HEK293 (cell line): ENCODE measurements around the gene PODXL2.

Experiments
- CTCF ChIA-PET: fragments of 350-600 bp; formaldehyde crosslinking; extraction: SDS; loops from one replicate; lab custom pipeline; 2021; ENCODE audit warnings: antibody characterized with exemption; lab: Yijun Ruan, JAX
- POLR2A ChIA-PET: fragments of 300-600 bp; formaldehyde crosslinking; extraction: SDS; loops from one replicate; lab custom pipeline; 2020; ENCODE audit warnings: antibody characterized with exemption, inconsistent platforms; lab: Yijun Ruan, JAX
- H3K27ac ChIP-seq: fragments of 200-500 bp; sonication (Bioruptor generic); 2 replicates; pipeline ENCODE4 v1.5.1; 2014; ENCODE audit warnings: low read depth, low read length, control low read depth, inconsistent platforms; ENCODE audit errors: extremely low read depth
- H3K36me3 ChIP-seq, 2 experiments: fragments of 200-500 bp in 1 of 2; sonication (Bioruptor generic) in 1 of 2; 1 replicate in 1 of 2; 2 replicates in 1 of 2; pipeline ENCODE4 v1.5.1; 2014 to 2017; ENCODE audit warnings: inconsistent platforms in 2 of 2, low read length in 2 of 2; ENCODE audit not compliant: control insufficient read depth in 2 of 2, insufficient read depth in 1 of 2
- H3K4me1 ChIP-seq: fragments of 200-500 bp; sonication (Bioruptor generic); 2 replicates; pipeline ENCODE4 v1.5.1; 2014; ENCODE audit warnings: mild to moderate bottlenecking, low read length, inconsistent platforms; ENCODE audit not compliant: control insufficient read depth, insufficient read depth
- H3K4me3 ChIP-seq: 2 replicates; pipeline ENCODE4 v1.5.1; 2011; ENCODE audit warnings: low read depth, mild to moderate bottlenecking, control low read depth, low read length, moderate library complexity
- H3K9me3 ChIP-seq: fragments of 200-500 bp; sonication (Bioruptor generic); 2 replicates; pipeline ENCODE4 v1.5.1; 2014; ENCODE audit warnings: low read depth, low read length, inconsistent platforms; ENCODE audit not compliant: control insufficient read depth, insufficient read depth
- GLI4 ChIP-seq: fragments of 450-650 bp; formaldehyde crosslinking; IDR thresholded peaks from 2 replicates; pipeline ENCODE4 v1.5.1; 2016; ENCODE audit warnings: missing biosample characterization, missing genetic modification characterization
- HOXD13 ChIP-seq: sonication (generic); formaldehyde crosslinking; IDR thresholded peaks from 2 replicates; pipeline ENCODE4 v1.8.0; 2022; ENCODE audit warnings: missing genetic modification reagents, borderline replicate concordance
- KLF1 ChIP-seq: fragments of 450-650 bp; formaldehyde crosslinking; IDR thresholded peaks from 2 replicates; pipeline ENCODE4 v1.5.1; 2016; ENCODE audit warnings: missing biosample characterization, missing genetic modification characterization
- KLF9 ChIP-seq: fragments of 450-650 bp; formaldehyde crosslinking; IDR thresholded peaks from 2 replicates; pipeline ENCODE4 v1.5.1; 2016; ENCODE audit warnings: missing biosample characterization, missing genetic modification characterization, low read depth
- SCRT2 ChIP-seq: fragments of 450-650 bp; formaldehyde crosslinking; IDR thresholded peaks from 2 replicates; pipeline ENCODE4 v1.5.1; 2016; ENCODE audit warnings: missing biosample characterization, missing genetic modification characterization
- SETDB1 ChIP-seq: IDR thresholded peaks from one replicate; pipeline ENCODE4 v1.6.1; 2017; ENCODE audit warnings: mild to moderate bottlenecking, low read length, moderate library complexity, mixed read lengths; ENCODE audit not compliant: insufficient read length
- ZNF175 ChIP-seq: fragments of 450-650 bp; formaldehyde crosslinking; IDR thresholded peaks from 2 replicates; pipeline ENCODE4 v1.5.1; 2016; ENCODE audit warnings: missing biosample characterization, missing genetic modification characterization
- ZNF366 ChIP-seq: fragments of 450-650 bp; formaldehyde crosslinking; conservative IDR thresholded peaks from 2 replicates; pipeline ENCODE4 v1.5.1; 2016; ENCODE audit warnings: missing biosample characterization, missing genetic modification characterization
- ZNF394 ChIP-seq: fragments of 450-650 bp; formaldehyde crosslinking; IDR thresholded peaks from 2 replicates; pipeline ENCODE4 v1.5.1; 2016; ENCODE audit warnings: missing biosample characterization, missing genetic modification characterization, mild to moderate bottlenecking, moderate library complexity, borderline replicate concordance
- ZNF433 ChIP-seq: fragments of 450-650 bp; formaldehyde crosslinking; IDR thresholded peaks from 2 replicates; pipeline ENCODE4 v1.5.1; 2016; ENCODE audit warnings: missing biosample characterization, missing genetic modification characterization, low read depth
- TF ChIP-seq, protein P1 (sequence below): fragments of 450-650 bp; IDR thresholded peaks from 2 replicates; pipeline ENCODE4 v1.5.1; 2018; ENCODE audit warnings: missing biosample characterization, missing genetic modification characterization
- TF ChIP-seq, protein P2 (sequence below): fragments of 450-650 bp; formaldehyde crosslinking; IDR thresholded peaks from 2 replicates; pipeline ENCODE4 v1.5.1; 2016; ENCODE audit warnings: missing biosample characterization, missing genetic modification characterization, borderline replicate concordance
- TF ChIP-seq, protein P3 (sequence below): fragments of 450-650 bp; formaldehyde crosslinking; IDR thresholded peaks from 2 replicates; pipeline ENCODE4 v1.5.1; 2017; ENCODE audit warnings: missing biosample characterization, missing genetic modification characterization
- TF ChIP-seq, protein P4 (sequence below): fragments of 450-650 bp; formaldehyde crosslinking; optimal IDR thresholded peaks from 2 replicates; pipeline ENCODE3; 2016; ENCODE audit warnings: missing biosample characterization, mild to moderate bottlenecking, missing genetic modification characterization
- TF ChIP-seq, protein P5 (sequence below): fragments of 450-650 bp; formaldehyde crosslinking; IDR thresholded peaks from 2 replicates; pipeline ENCODE4 v1.5.1; 2016; ENCODE audit warnings: missing biosample characterization, missing genetic modification characterization

The PODXL2 gene

DNA sequence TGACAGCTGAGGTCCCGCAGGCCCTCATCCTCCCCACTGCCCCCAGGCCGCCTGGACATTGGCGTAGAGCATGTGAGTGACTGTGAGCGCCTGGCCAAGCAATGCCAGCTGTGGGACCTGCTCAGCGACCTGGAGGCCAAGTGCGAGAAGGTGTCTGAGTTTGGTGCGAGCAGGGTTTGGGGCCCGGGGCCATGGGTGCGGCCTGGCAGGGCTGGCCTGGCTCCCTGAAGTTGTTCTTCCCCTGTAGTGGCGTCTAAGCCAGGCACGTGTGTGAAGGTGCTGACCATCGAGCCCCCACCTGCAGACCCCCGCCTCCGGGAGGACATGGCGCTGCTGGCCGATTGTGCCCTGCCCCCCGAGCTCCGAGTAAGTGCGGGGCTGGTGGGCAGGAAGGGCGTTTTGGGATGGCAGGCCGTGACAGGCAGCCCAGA, 48.0 kb downstream of the PODXL2 start:
- ChIA-PET CTCF (no interaction called here), POLR2A (no interaction called here)
- H3K36me3 ChIP-seq, result peaks cover 0 to 18% of the 10 kb centered on the region in 2 experiments; a peak in 1 of 3 replicates
- H3K4me1 ChIP-seq, result no peaks in the 10 kb centered on the region
- H3K4me3 ChIP-seq, result no peak overlapping the region
- TF ChIP-seq, protein P1, sequence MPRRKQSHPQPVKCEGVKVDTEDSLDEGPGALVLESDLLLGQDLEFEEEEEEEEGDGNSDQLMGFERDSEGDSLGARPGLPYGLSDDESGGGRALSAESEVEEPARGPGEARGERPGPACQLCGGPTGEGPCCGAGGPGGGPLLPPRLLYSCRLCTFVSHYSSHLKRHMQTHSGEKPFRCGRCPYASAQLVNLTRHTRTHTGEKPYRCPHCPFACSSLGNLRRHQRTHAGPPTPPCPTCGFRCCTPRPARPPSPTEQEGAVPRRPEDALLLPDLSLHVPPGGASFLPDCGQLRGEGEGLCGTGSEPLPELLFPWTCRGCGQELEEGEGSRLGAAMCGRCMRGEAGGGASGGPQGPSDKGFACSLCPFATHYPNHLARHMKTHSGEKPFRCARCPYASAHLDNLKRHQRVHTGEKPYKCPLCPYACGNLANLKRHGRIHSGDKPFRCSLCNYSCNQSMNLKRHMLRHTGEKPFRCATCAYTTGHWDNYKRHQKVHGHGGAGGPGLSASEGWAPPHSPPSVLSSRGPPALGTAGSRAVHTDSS, result no peak
- TF ChIP-seq HOXD13, result no peak
- TF ChIP-seq, protein P2, sequence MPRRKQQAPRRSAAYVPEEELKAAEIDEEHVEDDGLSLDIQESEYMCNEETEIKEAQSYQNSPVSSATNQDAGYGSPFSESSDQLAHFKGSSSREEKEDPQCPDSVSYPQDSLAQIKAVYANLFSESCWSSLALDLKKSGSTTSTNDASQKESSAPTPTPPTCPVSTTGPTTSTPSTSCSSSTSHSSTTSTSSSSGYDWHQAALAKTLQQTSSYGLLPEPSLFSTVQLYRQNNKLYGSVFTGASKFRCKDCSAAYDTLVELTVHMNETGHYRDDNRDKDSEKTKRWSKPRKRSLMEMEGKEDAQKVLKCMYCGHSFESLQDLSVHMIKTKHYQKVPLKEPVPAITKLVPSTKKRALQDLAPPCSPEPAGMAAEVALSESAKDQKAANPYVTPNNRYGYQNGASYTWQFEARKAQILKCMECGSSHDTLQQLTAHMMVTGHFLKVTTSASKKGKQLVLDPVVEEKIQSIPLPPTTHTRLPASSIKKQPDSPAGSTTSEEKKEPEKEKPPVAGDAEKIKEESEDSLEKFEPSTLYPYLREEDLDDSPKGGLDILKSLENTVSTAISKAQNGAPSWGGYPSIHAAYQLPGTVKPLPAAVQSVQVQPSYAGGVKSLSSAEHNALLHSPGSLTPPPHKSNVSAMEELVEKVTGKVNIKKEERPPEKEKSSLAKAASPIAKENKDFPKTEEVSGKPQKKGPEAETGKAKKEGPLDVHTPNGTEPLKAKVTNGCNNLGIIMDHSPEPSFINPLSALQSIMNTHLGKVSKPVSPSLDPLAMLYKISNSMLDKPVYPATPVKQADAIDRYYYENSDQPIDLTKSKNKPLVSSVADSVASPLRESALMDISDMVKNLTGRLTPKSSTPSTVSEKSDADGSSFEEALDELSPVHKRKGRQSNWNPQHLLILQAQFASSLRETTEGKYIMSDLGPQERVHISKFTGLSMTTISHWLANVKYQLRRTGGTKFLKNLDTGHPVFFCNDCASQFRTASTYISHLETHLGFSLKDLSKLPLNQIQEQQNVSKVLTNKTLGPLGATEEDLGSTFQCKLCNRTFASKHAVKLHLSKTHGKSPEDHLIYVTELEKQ (tag by site-specific recombination), result no peak
- TF ChIP-seq, protein P3, sequence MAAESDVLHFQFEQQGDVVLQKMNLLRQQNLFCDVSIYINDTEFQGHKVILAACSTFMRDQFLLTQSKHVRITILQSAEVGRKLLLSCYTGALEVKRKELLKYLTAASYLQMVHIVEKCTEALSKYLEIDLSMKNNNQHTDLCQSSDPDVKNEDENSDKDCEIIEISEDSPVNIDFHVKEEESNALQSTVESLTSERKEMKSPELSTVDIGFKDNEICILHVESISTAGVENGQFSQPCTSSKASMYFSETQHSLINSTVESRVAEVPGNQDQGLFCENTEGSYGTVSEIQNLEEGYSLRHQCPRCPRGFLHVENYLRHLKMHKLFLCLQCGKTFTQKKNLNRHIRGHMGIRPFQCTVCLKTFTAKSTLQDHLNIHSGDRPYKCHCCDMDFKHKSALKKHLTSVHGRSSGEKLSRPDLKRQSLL (tag by site-specific recombination), result no peak
- TF ChIP-seq KLF1 (tag by site-specific recombination), result no peak
- TF ChIP-seq ZNF433 (tag by site-specific recombination), result no peak
- no peak for TF ChIP-seq ZNF175
- TF ChIP-seq, protein P4, sequence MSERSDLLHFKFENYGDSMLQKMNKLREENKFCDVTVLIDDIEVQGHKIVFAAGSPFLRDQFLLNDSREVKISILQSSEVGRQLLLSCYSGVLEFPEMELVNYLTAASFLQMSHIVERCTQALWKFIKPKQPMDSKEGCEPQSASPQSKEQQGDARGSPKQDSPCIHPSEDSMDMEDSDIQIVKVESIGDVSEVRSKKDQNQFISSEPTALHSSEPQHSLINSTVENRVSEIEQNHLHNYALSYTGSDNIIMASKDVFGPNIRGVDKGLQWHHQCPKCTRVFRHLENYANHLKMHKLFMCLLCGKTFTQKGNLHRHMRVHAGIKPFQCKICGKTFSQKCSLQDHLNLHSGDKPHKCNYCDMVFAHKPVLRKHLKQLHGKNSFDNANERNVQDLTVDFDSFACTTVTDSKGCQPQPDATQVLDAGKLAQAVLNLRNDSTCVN (tag by site-specific recombination), result no peak
- TF ChIP-seq SCRT2, result no peak
- no peak for TF ChIP-seq ZNF394
- TF ChIP-seq, protein P5, sequence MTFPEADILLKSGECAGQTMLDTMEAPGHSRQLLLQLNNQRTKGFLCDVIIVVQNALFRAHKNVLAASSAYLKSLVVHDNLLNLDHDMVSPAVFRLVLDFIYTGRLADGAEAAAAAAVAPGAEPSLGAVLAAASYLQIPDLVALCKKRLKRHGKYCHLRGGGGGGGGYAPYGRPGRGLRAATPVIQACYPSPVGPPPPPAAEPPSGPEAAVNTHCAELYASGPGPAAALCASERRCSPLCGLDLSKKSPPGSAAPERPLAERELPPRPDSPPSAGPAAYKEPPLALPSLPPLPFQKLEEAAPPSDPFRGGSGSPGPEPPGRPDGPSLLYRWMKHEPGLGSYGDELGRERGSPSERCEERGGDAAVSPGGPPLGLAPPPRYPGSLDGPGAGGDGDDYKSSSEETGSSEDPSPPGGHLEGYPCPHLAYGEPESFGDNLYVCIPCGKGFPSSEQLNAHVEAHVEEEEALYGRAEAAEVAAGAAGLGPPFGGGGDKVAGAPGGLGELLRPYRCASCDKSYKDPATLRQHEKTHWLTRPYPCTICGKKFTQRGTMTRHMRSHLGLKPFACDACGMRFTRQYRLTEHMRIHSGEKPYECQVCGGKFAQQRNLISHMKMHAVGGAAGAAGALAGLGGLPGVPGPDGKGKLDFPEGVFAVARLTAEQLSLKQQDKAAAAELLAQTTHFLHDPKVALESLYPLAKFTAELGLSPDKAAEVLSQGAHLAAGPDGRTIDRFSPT, result no peak
- no peak overlapping the region for H3K27ac ChIP-seq
- no peaks in the 10 kb centered on the region for H3K9me3 ChIP-seq

DNA sequence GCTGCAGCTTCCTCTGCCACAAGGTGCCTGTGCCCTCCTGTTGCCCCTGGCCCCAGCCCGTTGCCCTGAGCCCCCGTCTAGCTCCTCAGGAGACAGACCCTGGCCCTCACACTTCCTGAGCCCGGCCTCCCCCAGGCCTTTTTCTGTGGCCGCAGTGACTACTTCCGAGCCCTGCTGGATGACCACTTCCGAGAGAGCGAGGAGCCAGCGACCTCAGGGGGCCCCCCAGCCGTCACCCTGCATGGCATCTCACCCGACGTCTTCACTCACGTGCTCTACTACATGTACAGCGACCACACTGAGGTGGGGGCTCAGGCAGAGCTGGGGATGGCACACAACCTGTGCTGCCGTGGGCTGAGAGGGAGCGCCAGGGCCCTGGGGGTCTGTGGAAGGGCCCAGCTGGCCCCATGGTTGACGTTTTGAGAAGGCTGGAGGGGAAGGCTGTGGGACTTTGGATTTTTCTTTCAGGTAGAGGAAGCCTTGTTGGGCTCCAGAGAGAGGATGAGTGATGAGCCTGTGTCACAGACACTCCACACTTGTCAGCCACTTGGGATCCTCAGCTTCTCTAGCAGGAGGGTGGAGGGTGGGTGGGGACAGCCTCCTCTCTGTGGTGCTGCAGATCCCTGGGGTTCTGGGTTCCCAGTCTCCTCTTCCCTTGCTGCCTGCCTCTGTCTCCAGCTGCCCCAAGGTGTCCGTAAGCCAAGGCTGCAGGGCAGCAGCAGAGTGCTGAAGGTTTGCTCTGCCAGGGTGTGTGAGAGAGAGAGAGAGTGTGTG, 48.7 kb downstream of the PODXL2 start:
- no peaks in the 10 kb centered on the region for H3K4me1 ChIP-seq
- H3K9me3 ChIP-seq, result no peaks in the 10 kb centered on the region
- no peak overlapping the region for H3K27ac ChIP-seq
- TF ChIP-seq KLF9 (tag by site-specific recombination) (no peak), ZNF366 (tag by site-specific recombination) (no peak), SETDB1 (no peak), GLI4 (no peak)
- H3K4me3 ChIP-seq, result no peak overlapping the region
- ChIA-PET POLR2A (no interaction called here), CTCF (interaction anchor here (1.0 kb wide), 1 partner anchor 30 kb away, joined by 3 read pairs; no protein-coding TSS in a partner anchor)
- peaks cover 0 to 18% of the 10 kb centered on the region in 2 experiments; a peak in 1 of 3 replicates for H3K36me3 ChIP-seq
